HUDEP-2 (cell line): ENCODE measurements around the gene SYCP2L.
A peak's percentile ranks its signal among the peaks of the same experiment; 100 is the strongest.
"Not testable (repeated sequence)": the region's sequence is repeated elsewhere in the genome, so short reads cannot be mapped to it uniquely, and the experiment has no call there.

Experiments
- DNase-seq, 76 experiments: peaks; one replicate each; lab custom pipeline; 2025; ENCODE audit not compliant: unreplicated experiment in 76 of 76; lab: John Stamatoyannopoulos, UW

Gene SYCP2L

GRCh38 chr6:10886691-10887502, at the start of gene SYCP2L:
SYCP2L (plus strand) TSS chr6:10887052; CDS start chr6:10887127, 75 bp downstream.
- DNase-seq = peak in 73 of 76 experiments; percentile 9 to 89 (median 73)

- DNase-seq = peak in 25 of 76 experiments; percentile 20 to 64 (median 43)
Observed at GRCh38 chr6:10837622-10837994, 49.2 kb upstream of the SYCP2L start.

- DNase-seq = peak in 75 of 76 experiments; percentile 42 to 96 (median 89)
Observed at GRCh38 chr6:10837995-10838793, 48.7 kb upstream of the SYCP2L start, which contains the start of gene MAK. MAK (minus strand) TSS chr6:10838539; CDS start chr6:10830648, 7,891 bp downstream.

- DNase-seq = peak in 1 of 76 experiments; percentile 54
Observed at GRCh38 chr6:10838794-10839333, 48.0 kb upstream of the SYCP2L start.

- DNase-seq = no peak
Observed at GRCh38 chr6:10843554-10843953, 43.3 kb upstream of the SYCP2L start.

GRCh38 chr6:10847684-10848083, 39.2 kb upstream of the SYCP2L start:
- DNase-seq = peak in 2 of 76 experiments; percentile 13 to 21

- DNase-seq = no peak
Observed at GRCh38 chr6:10849901-10850300, 37.0 kb upstream of the SYCP2L start.

GRCh38 chr6:10850728-10851127, 36.1 kb upstream of the SYCP2L start:
- DNase-seq = no peak

- no peak for DNase-seq
Observed at GRCh38 chr6:10852361-10852960, 34.4 kb upstream of the SYCP2L start.

GRCh38 chr6:10853849-10854300, 33.0 kb upstream of the SYCP2L start:
- DNase-seq = peak in 56 of 76 experiments; percentile 14 to 96 (median 54)

GRCh38 chr6:10854922-10855632, 31.8 kb upstream of the SYCP2L start:
- peak in 30 of 76 experiments; percentile 9 to 94 (median 40) for DNase-seq

GRCh38 chr6:10857259-10857658, 29.6 kb upstream of the SYCP2L start:
- no peak for DNase-seq

- no peak for DNase-seq
Observed at GRCh38 chr6:10861086-10861485, 25.8 kb upstream of the SYCP2L start.

- DNase-seq = no peak
Observed at GRCh38 chr6:10862361-10862760, 24.5 kb upstream of the SYCP2L start.

GRCh38 chr6:10863031-10863430, 23.8 kb upstream of the SYCP2L start:
- DNase-seq = not testable (repeated sequence)

GRCh38 chr6:10866709-10867108, 20.1 kb upstream of the SYCP2L start:
- not testable (repeated sequence) for DNase-seq

- DNase-seq = no peak
Observed at GRCh38 chr6:10867952-10868351, 18.9 kb upstream of the SYCP2L start.

GRCh38 chr6:10873374-10873773, 13.5 kb upstream of the SYCP2L start:
- no peak for DNase-seq

- DNase-seq = no peak
Observed at GRCh38 chr6:10874207-10874606, 12.6 kb upstream of the SYCP2L start.

- DNase-seq = no peak
Observed at GRCh38 chr6:10875026-10875425, 11.8 kb upstream of the SYCP2L start.
